Endodermal cell (in vitro differentiated cells): ENCODE results near the gene PRICKLE2. TPM values are rescaled to one million over a fixed set of nuclear protein-coding genes. Genes with fewer than 3 reads are reported as not detected.
A peak's percentile ranks its signal among the peaks of the same experiment; 100 is the strongest.

Experiments used
- DNase-seq: peaks from one replicate; pipeline ENCODE4 v3.0.0-alpha.2; 2017
- H3K27ac ChIP-seq: 2 replicates; pipeline ENCODE4 v1.5.1; 2013; ENCODE audit warnings: mild to moderate bottlenecking, low read depth, low read length, moderate library complexity
- H3K27me3 ChIP-seq: 2 replicates; pipeline ENCODE4 v1.6.1; 2013; ENCODE audit warnings: mild to moderate bottlenecking, low read length, moderate library complexity; ENCODE audit not compliant: insufficient read depth, control insufficient read depth, poor library complexity, severe bottlenecking
- H3K36me3 ChIP-seq: 2 replicates; pipeline ENCODE4 v1.7.0; 2013; ENCODE audit warnings: mild to moderate bottlenecking, low read length, moderate library complexity; ENCODE audit not compliant: control insufficient read depth, insufficient read depth
- H3K4me1 ChIP-seq: one replicate; pipeline ENCODE4 v1.7.0; 2013; ENCODE audit warnings: low read length; ENCODE audit not compliant: control insufficient read depth, insufficient read depth
- H3K4me3 ChIP-seq: 2 replicates; pipeline ENCODE4 v1.5.1; 2013; ENCODE audit warnings: mild to moderate bottlenecking, low read length, moderate library complexity
- H3K9ac ChIP-seq: 2 replicates; pipeline ENCODE4 v1.6.1; 2013; ENCODE audit warnings: mild to moderate bottlenecking, low read length, moderate library complexity; ENCODE audit not compliant: poor library complexity, severe bottlenecking; ENCODE audit errors: extremely low read depth
- H3K9me3 ChIP-seq: 2 replicates; pipeline ENCODE4 v1.6.1; 2013; ENCODE audit warnings: mild to moderate bottlenecking, low read length, moderate library complexity; ENCODE audit not compliant: control insufficient read depth
- H3K27ac Mint-ChIP-seq: 2 replicates; pipeline ENCODE4 v1.8.0; 2020; ENCODE audit warnings: mixed read lengths
- H3K27me3 Mint-ChIP-seq: 2 replicates; pipeline ENCODE4 v1.8.0; 2021; ENCODE audit warnings: mild to moderate bottlenecking, mixed read lengths; ENCODE audit not compliant: insufficient read depth
- H3K36me3 Mint-ChIP-seq: 2 replicates; pipeline ENCODE4 v1.8.0; 2020; ENCODE audit warnings: low read depth, mixed read lengths
- H3K4me1 Mint-ChIP-seq: 2 replicates; pipeline ENCODE4 v1.8.0; 2020; ENCODE audit warnings: mixed read lengths
- H3K4me3 Mint-ChIP-seq: 2 replicates; pipeline ENCODE4 v1.8.0; 2020; ENCODE audit warnings: mild to moderate bottlenecking, moderate library complexity, mixed read lengths
- H3K9me3 Mint-ChIP-seq: 2 replicates; pipeline ENCODE4 v1.8.0; 2020; ENCODE audit warnings: mild to moderate bottlenecking, mixed read lengths
- WGBS, 2 experiments: methylation state at CpG; one replicate each; pipeline versions ENCODE4 v1.1.5 to v1.1.7; 2013; ENCODE audit warnings: missing lambda C conversion rate in 2 of 2, mixed read lengths in 1 of 2; ENCODE audit not compliant: insufficient coverage in 1 of 2, insufficient read length in 1 of 2; 5-methylcytosine and 5-hydroxymethylcytosine counted together
- long read RNA-seq, 4 experiments: library from polyadenylated mRNA in 2 of 4; library from RNA in 1 of 4; library from capped mRNA in 1 of 4; stranded (forward) in 3 of 4; unstranded in 1 of 4; transcript quantifications; one replicate each; pipeline ENCODE4 v2.0.0, GENCODE V29; 2020 to 2021; ENCODE audit warnings: inconsistent platforms in 1 of 4
- polyA plus RNA-seq, 2 experiments: library from polyadenylated mRNA; stranded (reverse); fragments of 50-300 nt; gene quantifications; one replicate each; pipeline ENCODE4 v1.2.3, GENCODE V29; 2013
- total RNA-seq, 2 donors: library from RNA; stranded (reverse); fragmentation: NEBNext Ultra II Directional in 1 of 2; extraction: Animal tissue kit (Norgen Biotek cat#: 25700) in 1 of 2; gene quantifications; 2 replicates in 1 of 2; 3 replicates in 1 of 2; pipeline ENCODE4 v1.2.1, GENCODE V29; 2021
- TF ChIP-seq, protein P1 (sequence below): fragments of 200-600 bp; sonication (generic); conservative IDR thresholded peaks from 2 replicates; pipeline ENCODE4 v1.5.0; 2021; ENCODE audit warnings: antibody characterized with exemption, mild to moderate bottlenecking

The PRICKLE2 gene, protein sequence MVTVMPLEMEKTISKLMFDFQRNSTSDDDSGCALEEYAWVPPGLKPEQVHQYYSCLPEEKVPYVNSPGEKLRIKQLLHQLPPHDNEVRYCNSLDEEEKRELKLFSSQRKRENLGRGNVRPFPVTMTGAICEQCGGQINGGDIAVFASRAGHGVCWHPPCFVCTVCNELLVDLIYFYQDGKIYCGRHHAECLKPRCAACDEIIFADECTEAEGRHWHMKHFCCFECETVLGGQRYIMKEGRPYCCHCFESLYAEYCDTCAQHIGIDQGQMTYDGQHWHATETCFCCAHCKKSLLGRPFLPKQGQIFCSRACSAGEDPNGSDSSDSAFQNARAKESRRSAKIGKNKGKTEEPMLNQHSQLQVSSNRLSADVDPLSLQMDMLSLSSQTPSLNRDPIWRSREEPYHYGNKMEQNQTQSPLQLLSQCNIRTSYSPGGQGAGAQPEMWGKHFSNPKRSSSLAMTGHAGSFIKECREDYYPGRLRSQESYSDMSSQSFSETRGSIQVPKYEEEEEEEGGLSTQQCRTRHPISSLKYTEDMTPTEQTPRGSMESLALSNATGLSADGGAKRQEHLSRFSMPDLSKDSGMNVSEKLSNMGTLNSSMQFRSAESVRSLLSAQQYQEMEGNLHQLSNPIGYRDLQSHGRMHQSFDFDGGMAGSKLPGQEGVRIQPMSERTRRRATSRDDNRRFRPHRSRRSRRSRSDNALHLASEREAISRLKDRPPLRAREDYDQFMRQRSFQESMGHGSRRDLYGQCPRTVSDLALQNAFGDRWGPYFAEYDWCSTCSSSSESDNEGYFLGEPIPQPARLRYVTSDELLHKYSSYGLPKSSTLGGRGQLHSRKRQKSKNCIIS
- 10 to 100 TPM in 1 of 2 donors, 1 to 10 TPM in 1; 8.5 to 10.4 TPM for total RNA-seq
- polyA plus RNA-seq (2013, experiment 1 of 2): 7.4 TPM
- polyA plus RNA-seq (2013, experiment 2 of 2): 7.5 TPM
- long read RNA-seq, experiment 1, full-length matches to known transcripts: 1 of 2 reads
- long read RNA-seq, experiment 1, partial matches to known transcripts: 1 of 2 reads
- long read RNA-seq, experiment 1, other reads (novel, unspliced or antisense): 0 of 2 reads
- long read RNA-seq, experiment 2, full-length matches to known transcripts: 1 of 5 reads
- long read RNA-seq, experiment 2, partial matches to known transcripts: 0 of 5 reads
- long read RNA-seq, experiment 2, other reads (novel, unspliced or antisense): 4 of 5 reads
- long read RNA-seq, experiment 3, partial matches to known transcripts: 2 of 4 reads
- long read RNA-seq, experiment 3, other reads (novel, unspliced or antisense): 2 of 4 reads
- long read RNA-seq, experiment 4: 0 reads

DNA sequence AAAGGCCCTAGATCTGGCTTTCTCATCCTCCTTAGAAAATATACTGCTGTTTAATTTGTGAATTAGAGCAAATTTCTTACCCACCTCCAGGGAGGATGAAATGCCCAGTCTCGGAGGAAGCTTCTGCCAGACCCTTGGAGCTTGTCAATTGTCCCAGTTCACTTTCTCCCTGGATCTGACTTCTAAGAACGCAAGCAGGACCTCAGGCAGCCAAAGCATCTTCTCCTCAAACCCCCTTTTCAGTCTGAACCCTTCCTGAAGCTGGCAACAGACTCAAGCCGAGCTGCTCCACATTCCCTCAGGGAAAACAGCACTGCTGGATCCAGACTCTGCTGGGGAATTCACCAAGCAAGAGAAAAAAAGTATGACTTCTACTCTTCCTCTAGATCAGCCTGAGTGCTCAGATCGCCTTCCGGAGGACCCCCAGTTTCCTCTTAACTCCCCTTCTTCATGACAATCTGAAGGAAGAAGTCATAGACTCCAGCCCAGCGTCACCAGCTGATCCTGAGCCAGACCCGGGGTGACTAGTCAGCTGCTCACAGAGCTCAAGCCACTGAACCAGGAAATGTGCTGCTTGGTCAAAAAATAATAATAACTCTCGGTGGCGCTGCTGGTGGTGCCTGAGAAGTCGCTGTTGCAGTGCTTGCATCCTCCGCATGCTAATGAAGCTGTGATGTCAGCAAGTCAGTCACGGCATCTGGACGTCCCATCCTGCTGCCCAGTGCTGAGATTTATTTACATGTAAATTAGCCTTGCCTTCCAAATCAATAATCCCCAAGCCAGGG is at the start of gene PRICKLE2:
PRICKLE2 (minus strand) TSS at position 641 of the 785 bp plus-strand sequence. CDS start 26,539 bp downstream, outside the sequence.
- Mint-ChIP-seq H3K27me3 (peaks cover 4% of the 10 kb centered on the region), H3K4me1 (peaks cover 37% of the 10 kb centered on the region), H3K4me3 (peak within 1 kb of the TSS; percentile 46), H3K27ac (peak within 1 kb of the TSS; percentile 89), H3K36me3 (no peaks in the 10 kb centered on the region), H3K9me3 (no peaks in the 10 kb centered on the region)
- TF ChIP-seq, protein P1, sequence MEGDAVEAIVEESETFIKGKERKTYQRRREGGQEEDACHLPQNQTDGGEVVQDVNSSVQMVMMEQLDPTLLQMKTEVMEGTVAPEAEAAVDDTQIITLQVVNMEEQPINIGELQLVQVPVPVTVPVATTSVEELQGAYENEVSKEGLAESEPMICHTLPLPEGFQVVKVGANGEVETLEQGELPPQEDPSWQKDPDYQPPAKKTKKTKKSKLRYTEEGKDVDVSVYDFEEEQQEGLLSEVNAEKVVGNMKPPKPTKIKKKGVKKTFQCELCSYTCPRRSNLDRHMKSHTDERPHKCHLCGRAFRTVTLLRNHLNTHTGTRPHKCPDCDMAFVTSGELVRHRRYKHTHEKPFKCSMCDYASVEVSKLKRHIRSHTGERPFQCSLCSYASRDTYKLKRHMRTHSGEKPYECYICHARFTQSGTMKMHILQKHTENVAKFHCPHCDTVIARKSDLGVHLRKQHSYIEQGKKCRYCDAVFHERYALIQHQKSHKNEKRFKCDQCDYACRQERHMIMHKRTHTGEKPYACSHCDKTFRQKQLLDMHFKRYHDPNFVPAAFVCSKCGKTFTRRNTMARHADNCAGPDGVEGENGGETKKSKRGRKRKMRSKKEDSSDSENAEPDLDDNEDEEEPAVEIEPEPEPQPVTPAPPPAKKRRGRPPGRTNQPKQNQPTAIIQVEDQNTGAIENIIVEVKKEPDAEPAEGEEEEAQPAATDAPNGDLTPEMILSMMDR: peak; percentile 18
- peak; percentile 85 for DNase-seq
- no peak within 1 kb of the TSS for H3K9ac ChIP-seq
- H3K4me3 ChIP-seq: peak within 1 kb of the TSS; percentile 19
- H3K36me3 ChIP-seq: no peaks in the 10 kb centered on the region
- no peaks in the 10 kb centered on the region for H3K9me3 ChIP-seq
- peaks cover 12% of the 10 kb centered on the region for H3K4me1 ChIP-seq
- WGBS, 2 experiments: 30 to 36% methylated on average over 11 to 13 of the region's 13 CpGs
- H3K27ac ChIP-seq: peak within 1 kb of the TSS; percentile 50
- no peaks in the 10 kb centered on the region for H3K27me3 ChIP-seq

DNA sequence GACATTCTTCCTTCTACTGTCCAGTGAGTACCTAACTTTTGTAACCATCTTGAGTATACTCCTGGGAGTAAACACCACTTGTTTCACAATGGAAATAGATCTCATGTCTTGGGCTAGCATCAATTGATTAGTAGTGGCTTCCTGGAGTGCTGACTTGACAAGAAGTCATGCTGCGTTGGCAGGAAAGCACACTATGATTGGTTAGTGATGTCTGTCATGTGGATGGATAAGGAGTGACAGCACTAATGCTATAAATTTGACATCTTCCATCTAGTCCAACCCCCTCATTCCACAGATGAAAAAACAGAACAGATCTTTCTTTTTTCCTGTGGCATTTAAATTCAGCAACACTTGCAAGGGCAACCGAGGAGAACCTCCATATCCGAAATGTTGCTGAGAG is 47.6 kb upstream of the PRICKLE2 start:
- Histone ChIP-seq H3K27ac (no peak overlapping the region), H3K4me3 (no peak overlapping the region), H3K27me3 (no peaks in the 10 kb centered on the region), H3K4me1 (peaks cover 3% of the 10 kb centered on the region), H3K9me3 (peaks cover 26% of the 10 kb centered on the region), H3K36me3 (no peaks in the 10 kb centered on the region), H3K9ac (no peak overlapping the region)
- H3K27me3 Mint-ChIP-seq: no peaks in the 10 kb centered on the region
- no peak overlapping the region for H3K4me3 Mint-ChIP-seq
- H3K9me3 Mint-ChIP-seq: peaks cover 8% of the 10 kb centered on the region
- 94 to 100% methylated on average over 1 to 3 of the region's 3 CpGs for WGBS, 2 experiments
- DNase-seq: no peak
- H3K4me1 Mint-ChIP-seq: peaks cover 7% of the 10 kb centered on the region
- TF ChIP-seq, protein P1: no peak
- H3K27ac Mint-ChIP-seq: no peak overlapping the region
- no peaks in the 10 kb centered on the region for H3K36me3 Mint-ChIP-seq
